ENCODE results near the gene HEBP2.
A peak's percentile ranks its signal among the peaks of the same experiment; 100 is the strongest.

- TF ChIP-seq CTCF (IDR thresholded peaks at IDR 0.05; ENCODE audit: borderline replicate concordance, extremely low read depth, low read length, poor library complexity, severe bottlenecking) (peak; percentile 56), EZH2 (IDR thresholded peaks at IDR 0.05; ENCODE audit: borderline replicate concordance, low read depth, low read length, severe bottlenecking) (peak; percentile 67)
Measured at GRCh38 chr6:138403801-138404665, at the start of gene HEBP2.

All from DND-41 (cell line).